Naive thymus-derived CD8-positive, alpha-beta T cell (primary cell): ENCODE measurements around the gene ATP13A2. TPM values are rescaled to one million over a fixed set of nuclear protein-coding genes. Genes with fewer than 3 reads are reported as not detected.
A peak's percentile ranks its signal among the peaks of the same experiment; 100 is the strongest.

Source experiments
- ATAC-seq, 2 donors: fragments of 150-1000 bp; cut with Tn5 transposase in 1 of 2; sonication (Bioruptor Pico), chemical (Tn5 transposase) in 1 of 2; 1 replicate in 1 of 2; 2 replicates in 1 of 2; pipeline ENCODE4 v1.10.0; 2021; ENCODE audit warnings: mild to moderate bottlenecking in 2 of 2, moderate library complexity in 2 of 2
- POLR2A ChIA-PET: fragments of 350-600 bp; sonication (Branson Sonifier 250); formaldehyde crosslinking; loops from one replicate; lab custom pipeline; 2021; ENCODE audit warnings: antibody characterized with exemption; lab: Charles Lee
- DNase-seq, 10 donors: peaks; one replicate each; pipeline versions ENCODE4 v3.0.0 to v3.0.0-alpha.2; 2020 to 2022
- H3K27ac Mint-ChIP-seq, 10 donors: one replicate each; pipeline ENCODE4 v1.8.0; 2020 to 2022; ENCODE audit warnings: mild to moderate bottlenecking in 10 of 10, mixed read lengths in 10 of 10, moderate library complexity in 4 of 10, inconsistent platforms in 1 of 10
- H3K27me3 Mint-ChIP-seq, 5 donors: one replicate each; pipeline ENCODE4 v1.8.0; 2021 to 2022; ENCODE audit warnings: mixed read lengths in 5 of 5
- H3K36me3 Mint-ChIP-seq, 3 donors: one replicate each; pipeline ENCODE4 v1.8.0; 2020 to 2022; ENCODE audit warnings: mixed read lengths in 3 of 3, mild to moderate bottlenecking in 2 of 3, inconsistent platforms in 1 of 3
- H3K4me1 Mint-ChIP-seq, 4 donors: one replicate each; pipeline ENCODE4 v1.8.0; 2021 to 2022; ENCODE audit warnings: mixed read lengths in 4 of 4
- H3K4me3 Mint-ChIP-seq, 10 donors: one replicate each; pipeline ENCODE4 v1.8.0; 2020 to 2022; ENCODE audit warnings: mild to moderate bottlenecking in 10 of 10, mixed read lengths in 10 of 10, moderate library complexity in 6 of 10, inconsistent platforms in 1 of 10
- H3K9me3 Mint-ChIP-seq, 9 donors: one replicate each; pipeline ENCODE4 v1.8.0; 2020 to 2022; ENCODE audit warnings: mixed read lengths in 9 of 9, mild to moderate bottlenecking in 3 of 9, inconsistent platforms in 1 of 9, moderate library complexity in 1 of 9
- polyA plus RNA-seq, 3 donors: library from polyadenylated mRNA; unstranded; fragments of 300-500 nt; fragmentation: Illumina TruSeq; gene quantifications; one replicate each; pipeline ENCODE4 v1.2.3, GENCODE V29; 2021
- total RNA-seq, 8 experiments: library from RNA in 2 of 8; stranded (reverse) in 2 of 8; gene quantifications; one replicate each; pipeline ENCODE4 v1.2.3 and lab custom pipeline; 2021 to 2026

The ATP13A2 gene
- total and polyA plus RNA-seq, 5 experiments from 2014 or later = 21.6 to 44.4 (median 43.7) TPM

DNA sequence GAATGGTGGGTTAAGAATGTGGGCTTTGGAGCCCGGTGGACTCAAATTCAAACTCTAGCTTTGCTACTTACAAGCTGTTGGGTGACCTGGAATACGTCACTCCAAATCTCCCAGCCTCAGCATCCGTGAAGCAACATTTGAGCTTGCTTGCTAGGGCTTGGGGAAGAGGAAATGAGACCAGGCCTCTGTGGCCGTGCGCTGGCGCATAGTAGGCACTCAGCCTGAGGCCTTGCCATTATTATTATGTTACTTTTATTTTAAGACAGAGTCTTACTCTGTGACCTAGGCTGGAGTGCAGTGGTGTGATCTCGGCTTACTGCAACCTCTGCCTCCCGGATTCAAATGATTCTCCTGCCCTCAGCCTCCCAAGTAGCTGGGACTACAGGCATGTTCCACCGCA is 19.1 kb downstream of the ATP13A2 start:
- Mint-ChIP-seq H3K27me3 (peaks cover 0 to 1% (median 0%) of the 10 kb centered on the region in 5 donors), H3K9me3 (no peaks in the 10 kb centered on the region)

DNA sequence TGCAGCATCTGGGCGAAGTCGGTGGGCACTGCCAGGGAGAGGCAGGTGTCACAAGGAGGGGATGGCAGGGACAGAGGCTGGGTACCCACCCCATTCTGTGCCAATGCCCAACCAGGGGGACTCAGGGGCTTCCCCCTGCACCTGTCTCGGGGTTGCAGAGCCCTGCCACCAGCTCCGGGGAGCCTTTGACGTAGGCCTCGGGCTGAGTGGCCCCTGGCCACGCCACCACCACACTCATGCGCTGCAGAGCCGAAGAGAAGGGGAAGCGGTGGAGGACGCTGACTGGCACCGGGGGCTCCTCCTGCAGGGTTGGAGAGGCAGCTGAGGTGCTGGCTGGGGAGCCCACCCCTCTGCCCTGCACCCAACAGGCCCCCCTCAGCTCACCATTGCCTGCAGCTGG is 19.6 kb downstream of the ATP13A2 start:
- H3K4me3 Mint-ChIP-seq = no peak overlapping the region
- DNase-seq = no peak
- peaks cover 0 to 48% (median 16%) of the 10 kb centered on the region in 3 donors for H3K36me3 Mint-ChIP-seq
- no peaks in the 10 kb centered on the region for H3K4me1 Mint-ChIP-seq
- ATAC-seq = no peak
- H3K27me3 Mint-ChIP-seq = peaks cover 0 to 1% (median 0%) of the 10 kb centered on the region in 5 donors
- no peaks in the 10 kb centered on the region for H3K9me3 Mint-ChIP-seq
- H3K27ac Mint-ChIP-seq = no peak overlapping the region
- POLR2A ChIA-PET = no interaction called here

More for the DNA sequence above, 19.1 kb downstream of the ATP13A2 start:
- POLR2A ChIA-PET = no interaction called here
- Mint-ChIP-seq H3K4me1 (no peaks in the 10 kb centered on the region), H3K27ac (no peak overlapping the region), H3K4me3 (no peak overlapping the region), H3K36me3 (peaks cover 0 to 47% (median 16%) of the 10 kb centered on the region in 3 donors)
- DNase-seq (no peak), ATAC-seq (no peak)

GRCh38 chr1:16991571-16991970 is 20.2 kb downstream of the ATP13A2 start:
- POLR2A ChIA-PET = no interaction called here
- Mint-ChIP-seq H3K4me1 (no peaks in the 10 kb centered on the region), H3K36me3 (peaks cover 0 to 49% (median 16%) of the 10 kb centered on the region in 3 donors), H3K9me3 (no peaks in the 10 kb centered on the region), H3K4me3 (no peak overlapping the region), H3K27me3 (peaks cover 0 to 1% (median 0%) of the 10 kb centered on the region in 5 donors), H3K27ac (no peak overlapping the region)
- DNase-seq (no peak), ATAC-seq (no peak)

- Mint-ChIP-seq H3K4me3 (no peak overlapping the region), H3K27me3 (peaks cover 0 to 1% (median 0%) of the 10 kb centered on the region in 5 donors), H3K36me3 (peaks cover 0 to 44% (median 18%) of the 10 kb centered on the region in 3 donors), H3K4me1 (no peaks in the 10 kb centered on the region), H3K27ac (no peak overlapping the region), H3K9me3 (no peaks in the 10 kb centered on the region)
- POLR2A ChIA-PET = no interaction called here
- DNase-seq = no peak
- no peak for ATAC-seq
Measured at GRCh38 chr1:16989676-16990391, 21.9 kb downstream of the ATP13A2 start.

- Mint-ChIP-seq H3K4me3 (no peak overlapping the region), H3K36me3 (peaks cover 0 to 47% (median 20%) of the 10 kb centered on the region in 3 donors), H3K27ac (no peak overlapping the region), H3K27me3 (peaks cover 4 to 12% (median 5%) of the 10 kb centered on the region in 5 donors), H3K4me1 (peaks cover 0 to 2% (median 0%) of the 10 kb centered on the region in 4 donors), H3K9me3 (no peaks in the 10 kb centered on the region)
- DNase-seq = no peak
- no peak for ATAC-seq
- POLR2A ChIA-PET = no interaction called here
Measured at GRCh38 chr1:16988210-16988609, 23.5 kb downstream of the ATP13A2 start.

- ATAC-seq = no peak
- Mint-ChIP-seq H3K4me3 (no peak overlapping the region), H3K27ac (no peak overlapping the region)
Measured at GRCh38 chr1:16986962-16987361, 24.8 kb downstream of the ATP13A2 start.

DNA sequence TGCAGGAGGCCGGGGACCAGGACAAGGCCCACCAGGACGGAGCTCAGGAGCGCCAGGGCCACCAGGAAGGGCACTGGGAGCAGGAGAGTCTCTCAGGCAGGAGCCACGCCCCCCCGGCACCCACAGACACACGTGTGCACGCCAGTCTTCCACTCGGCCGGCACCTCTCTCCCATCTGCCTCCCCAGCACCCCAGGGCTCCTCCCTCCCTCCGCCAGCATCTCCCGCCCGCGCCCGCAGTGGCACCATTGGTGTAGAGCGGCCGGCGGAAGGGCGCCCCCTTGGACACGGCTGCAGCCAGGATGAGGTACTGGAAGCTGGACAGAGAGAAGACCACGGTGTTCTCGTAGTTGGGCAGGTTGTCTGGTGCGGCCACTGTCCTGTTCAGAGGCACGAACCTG is 25.2 kb downstream of the ATP13A2 start:
- DNase-seq (no peak), ATAC-seq (no peak)
- H3K36me3 Mint-ChIP-seq = peaks cover 0 to 47% (median 20%) of the 10 kb centered on the region in 3 donors
- H3K4me3 Mint-ChIP-seq = no peak overlapping the region
- peaks cover 7 to 24% (median 11%) of the 10 kb centered on the region in 5 donors for H3K27me3 Mint-ChIP-seq
- H3K4me1 Mint-ChIP-seq = peaks cover 0 to 3% (median under 1%) of the 10 kb centered on the region in 4 donors
- POLR2A ChIA-PET = no interaction called here
- H3K27ac Mint-ChIP-seq = no peak overlapping the region
- no peaks in the 10 kb centered on the region for H3K9me3 Mint-ChIP-seq

More at GRCh38 chr1:16986962-16987361, 24.8 kb downstream of the ATP13A2 start:
- POLR2A ChIA-PET = no interaction called here
- Mint-ChIP-seq H3K4me1 (peaks cover 0 to 3% (median 0%) of the 10 kb centered on the region in 4 donors), H3K36me3 (peaks cover 0 to 47% (median 20%) of the 10 kb centered on the region in 3 donors), H3K9me3 (no peaks in the 10 kb centered on the region), H3K27me3 (peaks cover 7 to 22% (median 10%) of the 10 kb centered on the region in 5 donors)
- no peak for DNase-seq

GRCh38 chr1:16986113-16986512 is 25.6 kb downstream of the ATP13A2 start:
- POLR2A ChIA-PET = no interaction called here
- ATAC-seq (no peak), DNase-seq (no peak)
- H3K4me1 Mint-ChIP-seq = peaks cover 3 to 8% (median 5%) of the 10 kb centered on the region in 4 donors
- peaks cover 10 to 28% (median 16%) of the 10 kb centered on the region in 5 donors for H3K27me3 Mint-ChIP-seq
- no peak overlapping the region for H3K27ac Mint-ChIP-seq
- peaks cover 0 to 44% (median 20%) of the 10 kb centered on the region in 3 donors for H3K36me3 Mint-ChIP-seq
- H3K9me3 Mint-ChIP-seq = no peaks in the 10 kb centered on the region
- no peak overlapping the region for H3K4me3 Mint-ChIP-seq

DNA sequence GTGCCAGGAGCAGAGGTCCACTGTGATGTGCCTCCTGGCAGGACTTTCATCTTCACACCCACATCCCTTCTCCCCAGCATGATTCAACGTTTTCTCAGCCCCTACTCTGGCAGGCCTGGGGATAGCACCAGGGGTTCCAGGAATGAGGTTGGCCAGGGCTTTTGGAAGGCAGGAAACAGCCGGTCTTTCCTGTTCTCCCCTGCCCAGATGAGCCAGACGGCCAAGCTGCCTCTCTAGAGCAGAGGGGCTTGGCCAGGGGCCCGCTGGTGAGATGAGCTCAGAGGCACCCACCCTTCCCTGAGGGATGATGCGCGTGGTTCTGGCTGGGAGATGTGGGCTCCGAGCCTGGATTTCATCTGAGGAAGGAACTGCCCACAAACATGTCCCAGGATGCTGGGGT is 27.0 kb downstream of the ATP13A2 start:
- Mint-ChIP-seq H3K36me3 (peaks cover 0 to 37% (median 15%) of the 10 kb centered on the region in 3 donors), H3K27ac (no peak overlapping the region), H3K4me3 (no peak overlapping the region), H3K27me3 (peaks cover 15 to 34% (median 21%) of the 10 kb centered on the region in 5 donors), H3K4me1 (peaks cover 8 to 13% (median 11%) of the 10 kb centered on the region in 4 donors), H3K9me3 (no peaks in the 10 kb centered on the region)
- ATAC-seq = no peak
- DNase-seq = no peak
- POLR2A ChIA-PET = no interaction called here

GRCh38 chr1:16983649-16984048 is 28.1 kb downstream of the ATP13A2 start:
- Mint-ChIP-seq H3K36me3 (peaks cover 0 to 28% (median 12%) of the 10 kb centered on the region in 3 donors), H3K4me1 (peaks cover 10 to 13% (median 11%) of the 10 kb centered on the region in 4 donors), H3K27me3 (peaks cover 15 to 34% (median 21%) of the 10 kb centered on the region in 5 donors), H3K27ac (peak overlapping the region in 1 of 10 donors; percentile 44), H3K9me3 (no peaks in the 10 kb centered on the region), H3K4me3 (no peak overlapping the region)
- no peak for DNase-seq
- ATAC-seq = no peak
- POLR2A ChIA-PET = no interaction called here

DNA sequence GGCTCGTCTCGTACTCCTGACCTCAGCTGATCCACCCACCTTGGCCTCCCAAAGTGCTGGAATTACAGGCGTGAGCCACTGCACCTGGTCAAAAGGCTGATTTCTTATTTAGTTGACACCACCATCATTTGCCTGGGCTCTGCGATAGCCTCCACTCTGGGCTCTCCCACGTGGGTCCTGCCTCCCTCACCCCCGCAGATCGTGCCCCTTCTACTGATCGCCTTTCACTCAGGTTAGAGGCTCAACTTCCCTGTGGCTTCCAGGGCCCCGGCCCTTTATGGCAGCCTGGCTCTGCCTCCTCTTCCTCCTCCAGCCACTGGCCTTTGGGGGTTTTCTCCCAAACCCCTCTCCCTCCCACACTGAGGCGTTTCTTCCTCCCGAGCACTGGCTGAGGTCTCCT is 28.8 kb downstream of the ATP13A2 start:
- Mint-ChIP-seq H3K4me3 (no peak overlapping the region), H3K27me3 (peaks cover 15 to 33% (median 21%) of the 10 kb centered on the region in 5 donors), H3K9me3 (no peaks in the 10 kb centered on the region), H3K36me3 (peaks cover 0 to 24% (median 9%) of the 10 kb centered on the region in 3 donors), H3K4me1 (peaks cover 10 to 13% (median 11%) of the 10 kb centered on the region in 4 donors), H3K27ac (no peak overlapping the region)
- no peak for DNase-seq
- POLR2A ChIA-PET = interaction anchor here (0.7 kb wide), 1 partner anchor 1349 kb away, joined by 3 read pairs; no protein-coding TSS in a partner anchor
- ATAC-seq = no peak

- ATAC-seq (no peak), DNase-seq (no peak)
- H3K9me3 Mint-ChIP-seq = no peaks in the 10 kb centered on the region
- H3K27ac Mint-ChIP-seq = peak overlapping the region in 3 of 10 donors; percentile 28 to 87 (median 82)
- H3K4me1 Mint-ChIP-seq = peaks cover 10 to 13% (median 11%) of the 10 kb centered on the region in 4 donors
- POLR2A ChIA-PET = no interaction called here
- peak overlapping the region; percentile 55 to 93 (median 79) for H3K4me3 Mint-ChIP-seq
- peaks cover 15 to 32% (median 21%) of the 10 kb centered on the region in 5 donors for H3K27me3 Mint-ChIP-seq
- H3K36me3 Mint-ChIP-seq = peaks cover 0 to 16% (median 7%) of the 10 kb centered on the region in 3 donors
Measured at GRCh38 chr1:16981269-16981849, 30.4 kb downstream of the ATP13A2 start.
